ENCODE data around the gene TPCN1. TPM values are rescaled to one million over a fixed set of nuclear protein-coding genes. Genes with fewer than 3 reads are reported as not detected.

The TPCN1 gene
- total RNA-seq, 1 experiment from 2014 or later = 13.5 TPM

- Histone ChIP-seq H3K27ac (ENCODE audit: insufficient read length, low read depth, low read length) (no peak overlapping the region), H4K91ac (ENCODE audit: insufficient read length, low read depth, low read length) (no peak overlapping the region), H4K20me1 (ENCODE audit: control insufficient read depth, insufficient read depth, insufficient read length) (no peaks in the 10 kb centered on the region), H3K23me2 (ENCODE audit: insufficient read length, low read depth, low read length, poor library complexity, severe bottlenecking) (peaks cover 8% of the 10 kb centered on the region), H3T11ph (ENCODE audit: low read length) (no peak overlapping the region), H3K4me1 (ENCODE audit: insufficient read depth, low read length) (no peaks in the 10 kb centered on the region), H3K9me3 (ENCODE audit: control insufficient read depth, low read depth, low read length) (no peaks in the 10 kb centered on the region), H4K8ac (replicated peaks; ENCODE audit: insufficient read length, low read depth, low read length) (no peak overlapping the region), H3K4ac (ENCODE audit: low read depth, low read length) (no peak overlapping the region), H3K27me3 (ENCODE audit: insufficient read depth, low read length) (peaks cover 3% of the 10 kb centered on the region; the same call in 1 of the 2 replicates), H3K4me2 (ENCODE audit: insufficient read depth, insufficient read length, low read length) (no peak overlapping the region), H2BK5ac (ENCODE audit: insufficient read length, low read length) (no peak overlapping the region), H4K5ac (ENCODE audit: insufficient read length, low read depth, low read length) (no peak overlapping the region), H2BK20ac (ENCODE audit: low read depth, low read length, poor library complexity, severe bottlenecking) (no peak overlapping the region), H2BK12ac (ENCODE audit: insufficient read length, low read depth, low read length) (no peak overlapping the region), H2BK120ac (ENCODE audit: low read depth, low read length, poor library complexity, severe bottlenecking) (no peak overlapping the region), H3K79me1 (ENCODE audit: insufficient read depth, low read depth, low read length, poor library complexity, severe bottlenecking) (no peaks in the 10 kb centered on the region), H3K9ac (ENCODE audit: extremely low read depth, insufficient read length, low read length) (no peak overlapping the region), H3K23ac (ENCODE audit: insufficient read length, low read depth, low read length) (no peak overlapping the region), H3K18ac (ENCODE audit: insufficient read length, low read depth, low read length) (no peak overlapping the region), H3K79me2 (ENCODE audit: insufficient read depth, low read length) (no peaks in the 10 kb centered on the region), H2AFZ (ENCODE audit: low read length) (no peak overlapping the region), H3K14ac (ENCODE audit: insufficient read depth, low read length) (no peak overlapping the region), H2BK15ac (ENCODE audit: low read depth, low read length) (no peak overlapping the region), H3K56ac (ENCODE audit: insufficient read length, low read depth, low read length) (no peak overlapping the region), H2AK5ac (ENCODE audit: insufficient read length, low read length) (no peak overlapping the region)
- H3K27ac Mint-ChIP-seq = peak overlapping the region in 1 of 3 experiments; percentile 60; a peak in 1 of 7 replicates
- H3K4me1 Mint-ChIP-seq = peaks cover 15 to 16% of the 10 kb centered on the region in 2 experiments
- WGBS (ENCODE audit: extremely low coverage, insufficient read length, low lambda C conversion rate) = no CpG with 5 or more reads among the region's 2 CpGs
- no peak overlapping the region for H3K4me3 Mint-ChIP-seq
- H3K9me3 Mint-ChIP-seq = no peaks in the 10 kb centered on the region
- H3K36me3 Mint-ChIP-seq (ENCODE audit: insufficient read depth in 1 of 3, low read depth in 3 of 3) = peaks cover 0 to 38% (median 24%) of the 10 kb centered on the region in 3 experiments; a peak in 5 of 7 replicates
- no peak for DNase-seq
- peaks cover 17% of the 10 kb centered on the region for H3K27me3 Mint-ChIP-seq (ENCODE audit: low read depth)
- TF ChIP-seq CTCF (conservative IDR thresholded peaks at IDR 0.05) = no peak
Observed at GRCh38 chr12:113330505-113330904, 109.2 kb downstream of the TPCN1 start.

Data from H9 (cell line).